Keratinocyte (primary cell): ENCODE data around the gene FBH1. TPM values are rescaled to one million over a fixed set of nuclear protein-coding genes. Genes with fewer than 3 reads are reported as not detected.

Experiments
- DNase-seq: peaks from one replicate; pipeline ENCODE4 v3.0.0-alpha.2; 2011; ENCODE audit warnings: low read depth, missing footprints, low spot score
- FAIRE-seq: peaks from 2 replicates; lab custom pipeline; 2011; peaks lifted over from hg19 to GRCh38; lab: Jason Lieb, UNC
- H2AFZ ChIP-seq: 2 replicates; pipeline ENCODE4 v1.6.0; 2012; ENCODE audit warnings: low read length, control low read depth, inconsistent platforms; ENCODE audit not compliant: control insufficient read depth
- H3K27ac ChIP-seq: 2 replicates; pipeline ENCODE4 v1.5.1; 2011; ENCODE audit warnings: low read length; ENCODE audit not compliant: control insufficient read depth, insufficient read depth
- H3K27me3 ChIP-seq: 3 replicates; pipeline ENCODE4 v1.6.0; 2011; ENCODE audit warnings: low read length; ENCODE audit not compliant: control insufficient read depth, insufficient read depth; ENCODE audit errors: extremely low read depth
- H3K36me3 ChIP-seq, 2 experiments: 2 replicates in 1 of 2; 3 replicates in 1 of 2; pipeline ENCODE4 v1.5.1; 2011; ENCODE audit warnings: low read length in 2 of 2, mild to moderate bottlenecking in 1 of 2; ENCODE audit not compliant: control insufficient read depth in 2 of 2, insufficient read depth in 2 of 2; ENCODE audit errors: extremely low read depth in 1 of 2
- H3K4me1 ChIP-seq: 3 replicates; pipeline ENCODE4 v1.5.1; 2011; ENCODE audit warnings: low read length; ENCODE audit not compliant: control insufficient read depth, insufficient read depth; ENCODE audit errors: extremely low read depth
- H3K4me2 ChIP-seq: 3 replicates; pipeline ENCODE4 v1.6.0; 2011; ENCODE audit warnings: low read depth, low read length; ENCODE audit not compliant: control insufficient read depth, insufficient read depth; ENCODE audit errors: extremely low read depth
- H3K4me3 ChIP-seq, 3 experiments: fragments of 200-600 bp in 1 of 3; sonication (generic) in 1 of 3; 2 replicates in 2 of 3; 3 replicates in 1 of 3; pipeline ENCODE4 v1.5.1; 2011 to 2016; ENCODE audit warnings: low read length in 3 of 3, mild to moderate bottlenecking in 3 of 3, control low read depth in 2 of 3, inconsistent platforms in 1 of 3, low read depth in 1 of 3, mixed read lengths in 1 of 3, mixed run types in 1 of 3, moderate library complexity in 1 of 3; ENCODE audit not compliant: control insufficient read depth in 2 of 3, insufficient read depth in 2 of 3; ENCODE audit errors: extremely low read depth in 1 of 3
- H3K79me2 ChIP-seq: 2 replicates; pipeline ENCODE4 v1.6.0; 2012; ENCODE audit warnings: low read length; ENCODE audit not compliant: control insufficient read depth, insufficient read depth
- H3K9ac ChIP-seq: 3 replicates; pipeline ENCODE4 v1.6.0; 2011; ENCODE audit warnings: low read length; ENCODE audit not compliant: control insufficient read depth, insufficient read depth; ENCODE audit errors: extremely low read depth
- H3K9me1 ChIP-seq: 3 replicates; pipeline ENCODE4 v1.6.0; 2011; ENCODE audit warnings: low read length; ENCODE audit not compliant: control insufficient read depth, insufficient read depth; ENCODE audit errors: extremely low read depth
- H3K9me3 ChIP-seq: 2 replicates; pipeline ENCODE4 v1.5.1; 2012; ENCODE audit warnings: low read depth, low read length; ENCODE audit not compliant: control insufficient read depth
- H4K20me1 ChIP-seq: 3 replicates; pipeline ENCODE4 v1.6.0; 2011; ENCODE audit warnings: low read length; ENCODE audit not compliant: control insufficient read depth, insufficient read depth; ENCODE audit errors: extremely low read depth
- EZH2 ChIP-seq: IDR thresholded peaks from one replicate; pipeline ENCODE4 v1.6.1; 2012; ENCODE audit warnings: inconsistent platforms, mild to moderate bottlenecking, low read length, moderate library complexity
- dilution Hi-C: fragments of 300-500 bp; cut with MboI; formaldehyde crosslinking; loops from one replicate; pipeline ENCODE4 v1.7.0; 2020; ENCODE audit warnings: low sequenced_read_pairs; ENCODE audit not compliant: extremely low pct_ligation_motif_present
- polyA plus RNA-seq, 5 experiments: library from polyadenylated mRNA; depleted of rRNA in 3 of 5; stranded (reverse) in 3 of 5; stranded (forward) in 1 of 5; unstranded in 1 of 5; fragments of >200 nt; gene quantifications; 1 replicate in 1 of 5; 2 replicates in 3 of 5; 3 replicates in 1 of 5; pipeline versions ENCODE4 v1.2.1 to v1.2.3, GENCODE V29; 2011 to 2012; ENCODE audit warnings: missing spikeins in 2 of 5, low read depth in 1 of 5, low replicate concordance in 1 of 5
- TF ChIP-seq, protein P1 (sequence below), 3 experiments: IDR thresholded peaks in 1 of 3; conservative IDR thresholded peaks in 1 of 3; optimal IDR thresholded peaks in 1 of 3; 2 replicates in 2 of 3; 3 replicates in 1 of 3; pipeline versions ENCODE3 to v1.5.1; 2011; ENCODE audit warnings: low read length in 3 of 3, mild to moderate bottlenecking in 3 of 3, moderate library complexity in 2 of 3, control low read depth in 1 of 3, inconsistent platforms in 1 of 3; ENCODE audit not compliant: insufficient read depth in 2 of 3; ENCODE audit errors: extremely low read depth in 1 of 3

Gene FBH1
- polyA plus RNA-seq, 1 donor (not counting 4 experiments of a cell fraction or from before 2014, with no cell fraction given), result 61.8 TPM

GRCh38 chr10:5941579-5941978 is 51.5 kb downstream of the FBH1 start:
- FAIRE-seq (no peak), DNase-seq (no peak)
- Histone ChIP-seq H3K27ac (no peak overlapping the region), H3K79me2 (no peaks in the 10 kb centered on the region), H3K4me3 (no peak overlapping the region), H3K9ac (peak overlapping the region; percentile 4), H4K20me1 (no peaks in the 10 kb centered on the region), H3K9me3 (no peaks in the 10 kb centered on the region), H3K9me1 (no peaks in the 10 kb centered on the region), H2AFZ (peak overlapping the region; percentile 85), H3K27me3 (no peaks in the 10 kb centered on the region), H3K4me1 (peaks cover 44% of the 10 kb centered on the region), H3K4me2 (peak overlapping the region; percentile 37), H3K36me3 (peaks cover 12 to 13% of the 10 kb centered on the region in 2 experiments)
- dilution Hi-C loops, result no loop called here
- no peak for TF ChIP-seq EZH2
- TF ChIP-seq, protein P1, sequence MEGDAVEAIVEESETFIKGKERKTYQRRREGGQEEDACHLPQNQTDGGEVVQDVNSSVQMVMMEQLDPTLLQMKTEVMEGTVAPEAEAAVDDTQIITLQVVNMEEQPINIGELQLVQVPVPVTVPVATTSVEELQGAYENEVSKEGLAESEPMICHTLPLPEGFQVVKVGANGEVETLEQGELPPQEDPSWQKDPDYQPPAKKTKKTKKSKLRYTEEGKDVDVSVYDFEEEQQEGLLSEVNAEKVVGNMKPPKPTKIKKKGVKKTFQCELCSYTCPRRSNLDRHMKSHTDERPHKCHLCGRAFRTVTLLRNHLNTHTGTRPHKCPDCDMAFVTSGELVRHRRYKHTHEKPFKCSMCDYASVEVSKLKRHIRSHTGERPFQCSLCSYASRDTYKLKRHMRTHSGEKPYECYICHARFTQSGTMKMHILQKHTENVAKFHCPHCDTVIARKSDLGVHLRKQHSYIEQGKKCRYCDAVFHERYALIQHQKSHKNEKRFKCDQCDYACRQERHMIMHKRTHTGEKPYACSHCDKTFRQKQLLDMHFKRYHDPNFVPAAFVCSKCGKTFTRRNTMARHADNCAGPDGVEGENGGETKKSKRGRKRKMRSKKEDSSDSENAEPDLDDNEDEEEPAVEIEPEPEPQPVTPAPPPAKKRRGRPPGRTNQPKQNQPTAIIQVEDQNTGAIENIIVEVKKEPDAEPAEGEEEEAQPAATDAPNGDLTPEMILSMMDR (optimal IDR thresholded peaks at IDR 0.05 in 1 of 3, IDR thresholded peaks at IDR 0.05 in 1 of 3, conservative IDR thresholded peaks at IDR 0.05 in 1 of 3; ENCODE audit: extremely low read depth in 1 of 3, insufficient read depth in 2 of 3, low read length in 3 of 3), result no peak

- Histone ChIP-seq H3K4me1 (peaks cover 44% of the 10 kb centered on the region), H3K36me3 (peaks cover 8 to 9% of the 10 kb centered on the region in 2 experiments), H3K9me1 (no peaks in the 10 kb centered on the region), H3K9me3 (no peaks in the 10 kb centered on the region), H2AFZ (peak overlapping the region; percentile 85), H4K20me1 (no peaks in the 10 kb centered on the region), H3K27ac (no peak overlapping the region), H3K79me2 (no peaks in the 10 kb centered on the region), H3K27me3 (no peaks in the 10 kb centered on the region), H3K4me2 (peak overlapping the region; percentile 37), H3K9ac (peak overlapping the region; percentile 4), H3K4me3 (no peak overlapping the region)
- DNase-seq (no peak), FAIRE-seq (peak; percentile 44)
- dilution Hi-C loops, result no loop called here
- no peak for TF ChIP-seq EZH2
- TF ChIP-seq, protein P1 (optimal IDR thresholded peaks at IDR 0.05 in 1 of 3, IDR thresholded peaks at IDR 0.05 in 1 of 3, conservative IDR thresholded peaks at IDR 0.05 in 1 of 3; ENCODE audit: extremely low read depth in 1 of 3, insufficient read depth in 2 of 3, low read length in 3 of 3), result no peak
These were observed 52.0 kb downstream of the FBH1 start for GRCh38 chr10:5942001-5942400.
